Stimulated activated CD4-positive, alpha-beta T cell treated with anti-CD3 and anti-CD28 coated beads, Interleukin-1b, Interleukin-23, amount 100 ng/mL, for 48 hours (primary cell): Measurements from ENCODE around the gene RPS6KA2.

Experiments
- DNase-seq: peaks from one replicate; pipeline ENCODE4 v3.0.0-alpha.2; 2020

The RPS6KA2 gene

DNA sequence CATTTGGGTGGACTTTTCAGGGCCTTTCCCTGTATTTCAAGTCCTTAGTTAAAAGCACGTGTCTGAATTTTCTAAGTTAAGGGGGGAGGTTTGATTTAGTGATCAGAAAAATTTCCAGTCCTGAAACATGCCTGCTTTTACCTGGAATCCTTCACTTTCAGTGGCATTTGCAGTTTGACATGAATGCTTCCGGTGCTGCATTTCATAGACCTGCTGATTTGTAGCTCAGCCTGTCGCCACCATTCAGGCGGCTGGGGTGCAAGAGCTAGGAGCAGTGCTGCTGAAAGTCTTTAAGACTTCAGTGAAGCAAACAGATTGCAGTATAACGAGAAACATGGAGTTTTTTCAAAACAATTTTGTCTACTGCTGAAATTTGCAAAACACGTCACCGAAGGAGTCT lies 14.0 kb downstream of the RPS6KA2 start:
- DNase-seq = no peak

DNA sequence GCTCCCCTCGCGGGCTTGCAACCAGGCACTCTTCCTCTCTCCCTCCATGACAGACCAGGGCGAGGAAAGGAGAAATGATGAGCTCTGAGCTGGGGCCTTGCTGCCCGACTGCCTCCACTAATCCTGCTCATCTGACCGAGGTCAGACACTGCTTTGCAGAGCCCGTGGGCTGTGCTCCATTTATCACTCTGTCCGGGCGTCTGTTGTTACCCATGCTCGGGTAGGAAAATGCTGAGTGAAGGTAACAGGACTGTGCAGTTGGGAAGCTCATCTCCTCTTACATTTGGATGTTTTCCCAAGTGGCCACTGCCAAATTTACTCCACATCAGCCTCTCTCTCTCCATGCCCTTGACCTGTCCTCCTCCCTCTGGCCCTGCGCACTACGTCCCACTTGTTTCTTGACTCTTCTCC lies 14.6 kb downstream of the RPS6KA2 start:
- no peak for DNase-seq

DNA sequence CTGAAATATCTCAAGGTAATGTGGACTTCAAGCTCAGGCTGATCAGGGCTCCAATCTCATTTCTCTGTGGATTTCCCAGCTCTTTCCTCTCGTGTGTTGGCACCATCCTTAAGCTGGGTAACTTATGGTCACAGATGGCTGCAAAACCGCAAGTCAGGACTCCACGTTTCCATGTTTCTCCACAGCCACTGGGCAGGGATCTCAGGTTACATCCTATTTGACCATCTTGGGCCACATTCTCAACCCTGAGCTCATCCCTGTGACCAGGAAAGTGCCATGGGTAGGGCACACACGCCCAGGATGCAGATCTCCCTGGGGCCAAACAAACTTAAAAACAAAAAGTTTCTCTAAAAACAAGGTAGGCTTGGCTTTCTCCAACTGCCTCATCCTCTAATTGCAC lies 15.4 kb downstream of the RPS6KA2 start:
- no peak for DNase-seq

DNA sequence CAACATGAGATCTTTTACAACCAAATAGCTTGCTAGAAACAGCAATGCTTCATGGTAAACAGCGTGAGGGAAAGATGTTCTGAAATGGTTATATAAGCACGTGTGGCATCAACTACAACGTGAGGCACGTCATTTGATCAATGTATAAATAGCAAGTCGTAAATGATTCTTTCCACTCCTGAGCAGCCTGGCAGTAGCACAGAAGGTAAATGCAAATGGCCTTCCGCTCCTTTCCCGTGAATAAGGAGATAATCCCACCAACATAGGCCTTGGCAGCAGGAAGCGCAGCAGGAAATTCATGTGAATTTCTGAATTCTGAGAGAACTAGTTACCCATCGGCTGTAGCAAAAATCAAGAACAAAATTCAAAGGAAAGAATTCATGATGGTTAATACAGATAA lies 17.0 kb downstream of the RPS6KA2 start:
- DNase-seq = no peak

DNA sequence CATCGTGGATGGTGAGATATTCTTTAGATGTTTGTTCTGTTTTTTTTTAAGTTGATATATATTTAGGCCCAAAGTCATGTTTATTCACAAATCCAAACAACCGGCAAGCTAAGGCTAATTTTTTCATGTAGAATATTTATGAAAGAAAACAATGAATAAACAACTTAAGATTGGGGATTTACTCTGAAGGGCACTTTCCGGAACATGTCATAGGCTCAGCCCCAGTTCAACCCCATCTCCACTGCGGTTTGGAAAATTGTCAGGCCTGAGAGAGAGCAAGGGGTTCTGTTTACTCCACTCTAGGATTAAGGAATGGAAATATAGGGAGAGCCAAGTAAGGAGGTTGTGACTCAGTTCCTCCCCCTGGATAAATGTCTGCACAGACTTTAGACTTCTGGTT lies 18.3 kb downstream of the RPS6KA2 start:
- no peak for DNase-seq

DNA sequence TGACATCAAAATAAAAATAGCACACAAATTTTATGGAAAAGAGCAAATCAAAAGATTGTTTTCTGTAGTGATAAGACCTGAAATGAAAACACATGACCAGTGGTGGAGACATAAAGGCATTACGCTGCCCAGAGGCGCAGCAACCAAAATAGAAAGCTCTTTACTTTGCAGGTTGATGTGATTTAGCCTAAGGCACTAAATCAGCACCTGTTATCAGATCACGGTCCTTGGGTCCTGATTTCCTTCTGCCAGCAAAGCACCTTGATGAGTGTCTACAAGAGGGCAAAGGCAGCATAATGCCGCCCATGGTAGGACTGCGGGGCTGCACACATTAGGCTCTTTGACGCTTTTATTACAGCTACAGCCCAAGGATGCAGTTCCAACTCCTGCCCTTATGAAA lies 21.3 kb downstream of the RPS6KA2 start:
- DNase-seq = no peak

DNA sequence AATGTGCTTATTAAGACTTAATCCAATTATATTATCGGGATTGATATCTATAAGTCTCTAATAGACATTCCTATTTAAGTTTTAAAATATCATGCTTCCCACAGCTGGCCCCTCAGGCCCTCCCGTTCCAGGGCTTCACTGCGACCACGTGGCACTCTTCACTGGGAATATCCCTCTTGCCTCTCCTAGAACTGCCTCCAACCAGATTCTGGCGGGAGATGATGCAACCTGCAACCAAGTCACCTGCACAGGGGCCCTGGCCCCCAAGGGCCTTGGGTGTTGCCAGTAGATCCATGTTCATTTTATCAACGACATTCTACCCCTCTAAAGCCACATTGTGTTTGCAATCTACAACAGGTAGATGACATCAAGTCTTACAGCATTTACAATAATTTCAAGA lies 22.1 kb downstream of the RPS6KA2 start:
- no peak for DNase-seq

DNA sequence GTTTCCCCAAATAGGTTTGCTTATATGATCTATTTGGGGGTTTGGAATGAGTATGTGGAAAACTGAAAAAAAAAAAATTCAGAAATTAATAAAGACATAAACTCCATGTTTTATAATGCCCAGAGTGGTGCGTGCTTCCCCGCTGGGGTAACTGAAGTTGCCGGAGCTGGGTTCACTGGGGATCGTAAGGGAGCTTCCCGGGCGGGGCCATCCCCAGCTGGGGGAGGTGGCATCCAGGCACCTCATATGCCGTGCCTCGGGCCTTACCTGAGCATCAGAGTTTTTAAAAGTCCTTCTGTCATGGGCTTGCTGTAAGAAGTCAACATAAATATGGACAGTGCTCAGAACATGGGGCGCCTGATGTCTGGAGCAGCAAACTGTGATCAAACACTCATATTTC lies 22.7 kb downstream of the RPS6KA2 start:
- DNase-seq = no peak

DNA sequence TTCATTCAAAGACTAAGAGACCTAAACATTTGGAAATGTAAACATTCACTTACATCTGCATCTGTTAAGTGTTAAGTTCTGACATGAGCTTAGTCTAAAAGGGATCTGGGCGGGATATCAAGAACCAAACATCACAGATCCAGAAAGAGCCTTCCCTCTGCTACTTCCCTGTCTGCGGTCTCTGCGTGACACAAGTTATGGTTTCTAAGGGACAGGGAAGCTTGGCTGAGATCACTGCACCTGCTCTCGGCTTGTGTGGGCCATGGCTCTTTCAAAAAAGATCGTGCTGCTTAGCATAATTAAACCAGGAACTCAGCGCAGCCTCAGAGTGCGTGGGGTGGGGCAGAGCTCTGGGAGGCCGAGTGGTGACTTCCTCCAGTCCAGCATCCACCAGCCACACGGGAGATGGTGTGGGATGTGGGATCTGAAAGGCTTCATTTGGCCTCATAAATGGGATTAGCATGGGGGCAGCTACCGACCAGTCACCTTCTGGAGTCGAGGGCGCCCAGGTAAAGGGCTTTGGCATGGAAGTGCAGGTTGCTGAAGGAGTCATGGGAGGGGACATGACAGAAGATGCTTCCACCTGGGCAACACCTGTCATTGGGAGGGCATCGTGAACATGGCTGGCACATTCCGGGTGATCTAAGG lies 23.9 kb downstream of the RPS6KA2 start:
- no peak for DNase-seq

DNA sequence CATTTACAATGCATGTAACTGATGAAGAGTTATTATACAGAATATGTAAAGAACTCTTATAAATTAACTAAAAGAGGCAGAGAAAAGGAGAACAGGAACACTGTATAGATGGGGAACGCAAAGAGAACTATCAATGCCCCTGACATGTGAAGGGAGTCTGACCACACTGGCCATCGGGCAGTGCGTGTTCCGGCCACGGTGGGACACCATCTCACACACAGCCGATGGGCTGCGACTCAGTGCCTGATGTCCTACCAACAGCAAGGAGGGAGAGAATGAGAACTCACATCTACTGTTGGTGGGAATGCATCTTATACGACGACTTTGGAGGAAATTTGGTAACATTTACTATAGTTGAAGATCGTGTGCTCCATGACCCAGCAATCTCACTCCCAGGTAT lies 25.1 kb downstream of the RPS6KA2 start:
- no peak for DNase-seq

DNA sequence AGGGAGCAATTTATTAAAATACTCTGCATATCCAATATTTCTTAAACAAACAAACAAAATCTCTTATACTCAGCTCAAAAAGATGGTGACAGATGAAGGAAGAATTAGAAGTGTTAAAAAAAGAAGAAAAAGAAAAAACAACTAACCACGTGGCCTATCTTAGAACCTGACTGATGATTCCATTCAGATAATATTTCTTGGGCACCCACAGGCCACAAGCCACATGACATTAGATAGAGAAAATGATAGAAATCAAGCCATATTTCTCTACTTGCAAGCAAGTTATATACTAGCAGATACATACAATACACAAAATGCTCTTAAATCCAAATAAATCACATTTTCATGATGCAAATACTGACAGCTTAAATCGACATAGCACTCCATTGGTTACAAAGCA lies 26.1 kb downstream of the RPS6KA2 start:
- DNase-seq = no peak

DNA sequence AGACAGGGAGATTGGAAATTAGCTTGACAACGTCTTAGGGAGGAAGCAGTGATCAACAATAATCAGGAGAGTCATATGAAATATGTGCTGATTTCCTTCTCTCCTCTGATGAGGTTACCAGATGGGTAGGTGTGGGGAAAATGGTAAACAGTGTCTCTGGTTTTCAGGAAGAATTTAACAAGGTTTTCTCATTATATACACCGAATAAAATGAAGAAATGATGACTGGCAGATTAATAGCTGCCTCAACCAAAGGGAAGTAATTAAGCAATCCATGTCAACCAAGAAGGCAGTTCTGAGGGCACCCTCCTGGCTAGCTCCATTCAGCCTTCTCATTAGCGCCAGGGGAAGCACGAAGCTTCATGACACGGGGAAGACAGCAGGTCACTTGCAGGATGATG lies 27.8 kb downstream of the RPS6KA2 start:
- no peak for DNase-seq

DNA sequence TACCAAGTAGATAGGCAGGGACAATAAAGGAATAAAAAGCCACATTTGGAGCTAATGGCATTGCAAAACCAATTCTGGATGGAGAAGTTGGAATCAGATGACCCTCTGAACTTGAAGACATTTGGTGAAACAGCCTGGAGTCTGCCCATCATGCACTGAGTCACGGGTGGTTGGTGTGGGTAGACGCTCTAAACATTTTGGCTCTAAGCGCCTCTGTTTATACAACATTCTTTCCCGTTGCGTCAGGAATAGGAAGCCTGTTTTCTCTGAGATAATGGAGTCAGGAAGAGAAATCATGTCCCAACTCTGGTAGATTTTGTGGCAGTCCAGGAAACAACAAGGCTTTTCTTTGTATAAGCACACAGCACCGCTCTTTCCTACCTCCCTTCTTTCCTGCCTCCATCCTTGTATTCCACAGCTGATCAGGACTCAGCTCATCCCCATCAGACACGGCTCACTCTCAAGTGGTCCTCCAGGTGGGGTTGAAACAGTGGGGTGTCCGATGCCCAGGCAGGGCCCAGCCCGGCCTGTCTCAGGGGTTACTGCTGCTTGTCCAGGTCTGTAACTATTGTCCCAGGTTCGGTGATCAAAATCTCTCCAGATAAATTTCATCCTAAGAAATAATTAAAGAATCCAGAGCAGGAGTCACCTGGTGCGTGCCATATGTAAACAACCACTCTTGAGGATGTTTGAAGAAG lies 28.5 kb downstream of the RPS6KA2 start:
- DNase-seq = no peak

DNA sequence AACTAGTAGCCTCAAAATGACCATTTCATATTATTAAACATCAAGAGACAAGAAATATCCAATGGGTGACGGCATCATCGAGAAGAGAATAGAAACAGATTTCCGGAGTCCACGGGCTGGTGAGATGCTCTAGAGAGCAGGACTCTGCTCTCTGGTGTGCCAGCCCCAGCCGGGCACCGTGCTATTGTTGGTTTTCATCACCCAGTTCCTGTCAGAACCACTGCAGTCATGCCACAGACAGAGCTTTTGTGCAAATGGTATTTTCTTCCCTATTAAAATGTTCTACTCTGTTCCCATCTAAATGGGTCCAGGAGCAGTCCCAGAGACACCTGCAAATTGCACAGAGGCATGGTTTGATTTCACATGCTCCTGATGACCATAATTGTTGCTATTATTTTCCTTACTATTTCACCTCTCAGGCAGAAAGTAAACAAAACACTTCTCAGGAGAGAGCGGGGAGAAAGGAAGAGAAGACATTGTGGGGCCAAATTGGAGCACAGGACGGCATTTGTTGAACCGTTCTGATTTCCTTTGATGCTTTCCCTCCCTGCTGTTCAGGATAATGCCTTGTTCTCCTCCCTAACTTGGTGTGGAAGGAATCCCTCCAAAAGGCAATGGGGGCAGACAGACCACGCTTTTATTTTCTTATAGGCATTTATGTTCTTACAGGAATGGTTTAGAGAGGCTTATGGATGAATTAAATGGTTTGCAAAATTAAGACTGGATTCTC lies 29.2 kb downstream of the RPS6KA2 start:
- no peak for DNase-seq

DNA sequence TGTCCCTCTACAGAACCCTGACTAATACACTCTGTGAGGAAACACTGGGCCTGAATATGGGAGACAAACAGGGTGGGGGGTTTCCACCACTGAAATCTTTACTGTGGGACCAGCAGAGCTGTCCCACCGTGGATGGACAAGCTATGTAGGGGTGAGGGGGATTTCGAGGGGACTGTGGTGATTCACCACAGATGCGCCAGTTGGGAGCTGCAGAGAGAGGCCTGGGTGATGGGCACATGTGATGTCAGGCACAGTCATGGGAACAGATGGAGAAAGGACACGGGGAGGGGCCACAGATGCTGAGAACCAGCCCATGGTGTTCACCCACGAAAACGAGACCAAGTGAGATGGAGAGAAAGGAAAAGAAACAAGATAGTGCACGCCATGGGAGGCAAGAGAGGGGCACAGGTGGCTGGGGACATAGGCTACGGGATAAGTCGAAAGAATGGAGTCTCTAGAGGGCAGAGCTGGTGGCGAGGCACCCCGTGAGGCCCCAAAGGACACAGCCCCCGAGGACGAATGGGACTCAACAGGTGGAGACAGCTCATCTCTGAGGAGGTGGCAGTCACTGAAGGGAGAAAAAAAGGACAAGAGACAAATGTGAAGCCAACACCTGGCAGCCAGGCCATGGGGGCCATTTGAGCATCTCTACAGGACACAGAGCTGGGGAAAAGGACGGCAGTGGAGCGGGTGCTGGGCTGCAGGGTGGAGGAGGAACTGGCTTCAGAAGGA lies 30.1 kb downstream of the RPS6KA2 start:
- no peak for DNase-seq

DNA sequence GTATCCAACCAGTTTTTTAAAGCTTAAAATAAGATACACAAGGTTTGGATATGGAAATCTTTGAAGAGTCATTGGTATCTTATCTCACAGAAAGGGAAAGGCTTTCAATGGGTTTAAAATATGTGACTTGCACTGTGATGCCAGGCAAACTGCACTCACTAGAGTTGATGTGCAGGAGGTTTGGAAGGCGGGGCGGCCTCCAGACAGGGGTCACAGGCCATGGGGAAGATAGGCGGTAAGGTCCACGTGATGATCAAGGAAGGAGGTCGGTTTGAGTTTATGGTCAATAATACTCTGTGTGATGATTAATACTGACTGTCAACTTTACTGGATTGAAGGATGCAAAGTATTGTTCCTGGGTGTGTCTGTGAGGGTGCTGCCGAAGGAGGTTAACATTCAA lies 31.1 kb downstream of the RPS6KA2 start:
- DNase-seq = no peak

DNA sequence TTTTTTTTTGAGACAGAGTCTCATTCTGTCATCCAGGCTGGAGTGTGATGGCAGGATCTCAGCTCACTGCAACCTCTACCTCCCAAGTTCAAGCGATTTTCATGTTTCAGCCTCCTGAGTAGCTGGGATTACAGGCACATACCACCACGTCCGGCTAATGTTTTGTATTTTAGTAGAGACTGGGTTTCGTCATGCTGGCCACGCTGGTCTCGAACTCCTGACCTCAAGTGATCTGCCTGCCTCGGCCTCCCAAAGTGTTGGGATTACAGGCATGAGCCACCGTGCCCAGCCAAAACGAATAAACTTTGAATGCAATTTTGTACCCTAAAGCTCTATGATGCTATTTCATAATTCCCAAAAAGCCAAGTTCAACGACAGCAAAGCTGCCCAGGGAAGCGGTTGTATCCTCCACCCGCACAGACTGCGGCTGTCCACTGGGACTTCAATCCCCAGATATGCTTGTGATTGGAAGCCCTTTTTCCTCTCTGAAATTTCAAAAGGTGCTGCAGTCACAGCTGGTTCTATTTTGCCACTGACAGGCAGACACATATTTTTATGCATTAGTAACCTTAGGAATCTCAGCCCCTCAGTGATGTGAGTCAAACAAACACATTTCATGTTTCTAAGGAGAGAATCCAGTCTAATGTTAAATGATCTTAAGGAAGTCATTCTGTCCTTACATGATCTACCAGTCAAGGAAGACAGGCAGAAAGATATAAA lies 31.8 kb downstream of the RPS6KA2 start:
- no peak for DNase-seq

DNA sequence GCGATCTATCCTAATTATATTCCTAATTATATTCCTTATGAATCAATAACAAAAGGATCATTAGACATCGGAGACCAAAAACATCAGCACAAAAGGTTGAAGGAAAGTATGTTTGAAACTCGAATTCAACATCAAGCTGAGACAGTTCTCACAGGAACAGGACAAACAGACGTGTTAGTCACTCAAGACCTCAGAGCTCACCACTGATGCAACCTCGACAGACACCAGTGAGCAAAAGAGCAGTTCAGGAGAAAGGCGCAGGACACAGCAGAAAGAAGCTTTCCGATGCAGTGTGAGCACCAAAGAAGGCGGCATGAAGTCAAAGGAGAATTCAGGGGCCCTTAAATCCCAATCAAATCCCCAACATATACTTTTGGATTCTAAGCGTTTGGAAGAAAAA lies 34.2 kb downstream of the RPS6KA2 start:
- DNase-seq = no peak

DNA sequence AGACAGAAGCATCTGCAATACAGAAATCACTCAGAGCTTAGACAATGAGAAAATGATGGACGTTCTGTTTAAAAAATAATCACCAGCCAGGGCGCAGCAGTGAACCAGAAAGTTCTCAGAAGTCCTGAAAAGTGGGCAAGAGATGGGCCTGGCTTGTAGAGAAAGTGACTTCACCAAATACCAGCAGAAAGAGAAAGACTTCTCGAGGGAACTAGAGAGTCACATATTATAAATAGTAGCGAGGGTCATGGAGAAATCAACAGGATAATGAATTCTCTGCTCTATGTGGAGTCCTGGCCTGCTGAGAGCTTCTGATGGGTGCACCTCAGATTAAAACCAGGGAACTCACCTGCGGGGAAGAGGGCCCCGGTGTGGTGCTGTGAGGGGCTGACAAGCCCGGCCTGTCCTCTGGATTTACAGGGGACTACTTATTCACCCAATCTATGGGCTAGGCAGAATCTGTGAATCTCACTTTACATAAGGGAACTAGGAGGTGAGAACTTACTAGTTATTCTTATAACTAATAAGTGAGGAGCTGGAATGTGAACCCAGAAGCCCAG lies 35.0 kb downstream of the RPS6KA2 start:
- no peak for DNase-seq

DNA sequence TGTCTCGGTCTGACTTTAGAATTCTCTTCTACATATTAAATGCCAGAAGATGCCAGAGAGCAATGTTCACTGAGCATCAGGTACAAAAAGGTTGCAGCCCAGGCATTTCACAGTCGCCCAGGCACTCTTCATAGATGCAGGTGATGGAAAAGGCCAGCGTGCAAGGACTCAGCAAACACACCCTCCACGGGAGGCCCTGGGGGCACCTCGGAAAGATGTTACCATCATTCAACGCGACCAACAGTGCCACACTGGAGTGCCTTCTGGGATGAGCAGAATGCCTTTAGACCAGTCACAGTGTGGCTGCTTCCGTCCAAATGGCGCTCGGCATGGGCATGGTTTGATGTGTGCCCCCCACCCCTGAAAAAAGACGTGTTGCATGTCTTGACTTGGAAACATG lies 36.0 kb downstream of the RPS6KA2 start:
- DNase-seq = no peak

DNA sequence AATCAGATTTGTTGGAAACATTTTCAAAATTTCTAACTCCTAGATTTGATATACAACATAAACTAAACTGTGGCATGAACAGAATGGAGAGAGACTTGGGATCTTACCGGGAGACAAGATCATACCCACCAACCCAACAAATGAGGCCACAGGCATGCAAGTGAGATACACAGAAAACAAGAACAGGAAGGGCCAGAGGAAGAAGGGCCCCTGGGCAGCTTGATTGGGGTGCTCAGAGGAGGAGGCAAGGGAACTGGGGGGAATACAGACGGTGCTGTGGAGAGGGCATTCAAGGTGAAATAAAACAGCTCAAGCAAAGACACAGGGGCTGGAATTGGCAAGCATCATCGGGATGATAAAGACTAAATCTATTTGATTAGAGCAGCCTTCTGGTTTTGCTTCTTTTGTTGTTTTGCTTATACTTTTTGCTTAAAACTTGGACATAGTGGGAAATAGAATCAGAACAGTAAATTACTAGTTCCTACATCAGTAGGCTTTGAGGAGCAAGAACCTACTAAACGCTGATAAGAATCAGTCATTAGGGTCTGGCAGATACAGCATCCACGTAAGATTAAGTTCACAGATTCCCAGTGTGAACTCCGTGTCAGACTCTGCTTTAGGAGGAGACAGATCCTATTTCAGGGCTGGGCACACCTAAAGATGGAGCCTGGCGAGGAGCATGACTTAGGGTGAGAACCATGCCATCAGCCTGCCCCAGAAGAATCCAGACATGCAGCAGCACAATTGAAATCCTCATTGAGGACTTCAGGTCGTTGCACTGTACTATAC lies 37.1 kb downstream of the RPS6KA2 start:
- no peak for DNase-seq

DNA sequence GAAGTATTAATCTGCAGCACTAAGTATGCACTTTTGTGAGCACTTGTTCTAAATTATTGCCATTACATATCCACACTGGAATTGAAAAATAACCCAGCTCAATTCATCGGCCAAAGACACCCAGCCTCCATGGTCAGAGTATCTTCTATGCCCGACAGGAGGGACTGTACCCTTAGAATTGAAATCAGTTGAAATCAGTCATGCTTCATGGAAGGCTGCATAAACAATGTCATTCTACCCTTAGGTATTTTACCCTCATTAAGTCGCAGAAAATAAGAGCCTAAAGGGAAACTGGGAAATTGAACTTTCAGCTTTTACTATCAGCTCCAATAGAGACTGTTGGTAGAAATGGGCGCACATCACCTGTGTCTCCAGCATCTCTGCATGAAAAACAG lies 37.7 kb downstream of the RPS6KA2 start:
- no peak for DNase-seq
